Body of pancreas (tissue), 4 donors: ENCODE data around the gene LOXL3. TPM values are rescaled to one million over a fixed set of nuclear protein-coding genes. Genes with fewer than 3 reads are reported as not detected.

Source experiments
- ATAC-seq: fragments of 150-250 bp; one replicate; pipeline ENCODE4 v1.9.1; 2016
- DNase-seq, 4 donors: peaks; one replicate each; pipeline ENCODE4 v3.0.0-alpha.2; 2019
- H3K27ac ChIP-seq, 4 donors: fragments of 200-600 bp; sonication (generic); 1 replicate in 3 of 4; 2 replicates in 1 of 4; pipeline versions ENCODE4 v1.5.1 to v1.6.1; 2016 to 2019; ENCODE audit warnings: mild to moderate bottlenecking in 1 of 4, mixed read lengths in 1 of 4, moderate library complexity in 1 of 4
- H3K27me3 ChIP-seq, 2 donors: fragments of 200-600 bp; sonication (generic); one replicate each; pipeline ENCODE4 v1.6.0; 2016; ENCODE audit warnings: mild to moderate bottlenecking in 1 of 2
- H3K36me3 ChIP-seq, 2 donors: fragments of 200-600 bp; sonication (generic); replicated peaks in 1 of 2; 2 replicates each; pipeline ENCODE4 v1.5.1; 2016; ENCODE audit warnings: low read depth in 2 of 2; ENCODE audit not compliant: insufficient read depth in 1 of 2
- H3K4me1 ChIP-seq: fragments of 200-600 bp; sonication (generic); one replicate; pipeline ENCODE4 v1.6.0; 2016
- H3K4me3 ChIP-seq, 2 donors: fragments of 200-600 bp; sonication (generic); 1 replicate in 1 of 2; 2 replicates in 1 of 2; pipeline ENCODE4 v1.5.1; 2016 to 2019
- H3K9me3 ChIP-seq, 3 donors: fragments of 200-600 bp; sonication (generic); 1 replicate in 2 of 3; 2 replicates in 1 of 3; pipeline ENCODE4 v1.5.1; 2016
- CTCF ChIP-seq, 7 experiments: fragments of 450-650 bp in 4 of 7; fragments of 200-600 bp in 3 of 7; sonication (generic) in 3 of 7; IDR thresholded peaks; one replicate each; pipeline ENCODE4 v1.5.1; 2016 to 2019; ENCODE audit warnings: antibody characterized with exemption in 7 of 7
- POLR2A ChIP-seq, 3 donors: fragments of 450-650 bp; IDR thresholded peaks; one replicate each; pipeline ENCODE4 v1.6.1; 2016; ENCODE audit warnings: antibody characterized with exemption in 3 of 3, mild to moderate bottlenecking in 2 of 3
- WGBS, 2 donors: methylation state at CpG; one replicate each; pipeline ENCODE4 v1.1.5; 2017; 5-methylcytosine and 5-hydroxymethylcytosine counted together
- intact Hi-C: fragments of 100-400 bp; cut with DNase I; formaldehyde crosslinking; loops from one replicate; pipeline ENCODE4 v1.15.1; 2023
- total RNA-seq, 2 donors: library from RNA; depleted of rRNA; stranded (reverse); fragments of >200 nt; gene quantifications; one replicate each; pipeline ENCODE4 v1.1.0, GENCODE V29; 2016

LOXL3 gene
- total RNA-seq, 2 donors from 2014 or later, result 0.33 to 3.1 TPM

- peaks cover 0 to 5% of the 10 kb centered on the region in 2 donors for H3K27me3 ChIP-seq
- no peak overlapping the region for H3K4me3 ChIP-seq
- WGBS, 2 donors, result 75 to 86% methylated on average over 18 of the region's 18 CpGs
- DNase-seq (no peak), ATAC-seq (no peak)
- H3K36me3 ChIP-seq, result no peaks in the 10 kb centered on the region
- H3K9me3 ChIP-seq, result no peaks in the 10 kb centered on the region
- intact Hi-C loops, result no loop called here
- H3K4me1 ChIP-seq, result peaks cover 69% of the 10 kb centered on the region
- no peak overlapping the region for H3K27ac ChIP-seq
- TF ChIP-seq POLR2A (IDR thresholded peaks at IDR 0.05), result no peak
- TF ChIP-seq CTCF (IDR thresholded peaks at IDR 0.05), result no peak
Measured at GRCh38 chr2:74501335-74502071, 52.2 kb downstream of the LOXL3 start.

GRCh38 chr2:74500578-74500946 lies 53.2 kb downstream of the LOXL3 start:
- Histone ChIP-seq H3K4me3 (no peak overlapping the region), H3K27ac (no peak overlapping the region), H3K4me1 (peaks cover 60% of the 10 kb centered on the region), H3K27me3 (peaks cover 0 to 5% of the 10 kb centered on the region in 2 donors), H3K36me3 (no peaks in the 10 kb centered on the region), H3K9me3 (no peaks in the 10 kb centered on the region)
- ATAC-seq (no peak), DNase-seq (no peak)
- intact Hi-C loops, result no loop called here
- TF ChIP-seq POLR2A (IDR thresholded peaks at IDR 0.05), result no peak
- no peak for TF ChIP-seq CTCF (IDR thresholded peaks at IDR 0.05)

- ATAC-seq (no peak), DNase-seq (no peak)
- peaks cover 0 to 5% of the 10 kb centered on the region in 2 donors for H3K27me3 ChIP-seq
- 66 to 73% methylated on average over 13 to 15 of the region's 15 CpGs for WGBS, 2 donors
- H3K36me3 ChIP-seq, result no peaks in the 10 kb centered on the region
- peaks cover 55% of the 10 kb centered on the region for H3K4me1 ChIP-seq
- intact Hi-C loops, result no loop called here
- no peaks in the 10 kb centered on the region for H3K9me3 ChIP-seq
- TF ChIP-seq CTCF (IDR thresholded peaks at IDR 0.05) (no peak), POLR2A (IDR thresholded peaks at IDR 0.05) (no peak)
- no peak overlapping the region for H3K4me3 ChIP-seq
- H3K27ac ChIP-seq, result no peak overlapping the region
Measured at GRCh38 chr2:74499940-74500577, 53.7 kb downstream of the LOXL3 start.

GRCh38 chr2:74499267-74499939 lies 54.3 kb downstream of the LOXL3 start, which contains the start of gene LBX2:
LBX2 (minus strand) TSS chr2:74499603; CDS start chr2:74499537, 66 bp downstream.
- DNase-seq, result no peak
- no peak for TF ChIP-seq POLR2A (IDR thresholded peaks at IDR 0.05)
- TF ChIP-seq CTCF (IDR thresholded peaks at IDR 0.05), result no peak
- WGBS, 2 donors, result 19 to 27% methylated on average over 3 to 54 of the region's 65 CpGs
- no peak for ATAC-seq
- H3K9me3 ChIP-seq, result no peaks in the 10 kb centered on the region
- no peaks in the 10 kb centered on the region for H3K36me3 ChIP-seq
- H3K4me1 ChIP-seq, result peaks cover 52% of the 10 kb centered on the region
- H3K27me3 ChIP-seq, result peaks cover 0 to 5% of the 10 kb centered on the region in 2 donors
- H3K4me3 ChIP-seq, result no peak within 1 kb of the TSS
- intact Hi-C loops, result no loop called here
- H3K27ac ChIP-seq, result no peak within 1 kb of the TSS
